HG03025 (cell line): Measurements from ENCODE around the gene ZBED2.
"Not testable (repeated sequence)": the region's sequence is repeated elsewhere in the genome, so short reads cannot be mapped to it uniquely, and the experiment has no call there.

Experiments
- ATAC-seq: cut with Tn5 transposase; IDR thresholded peaks from one replicate; pipeline ENCODE4 v1.9.1; 2021; ENCODE audit warnings: mild to moderate bottlenecking, moderate library complexity; ENCODE audit not compliant: unreplicated experiment, low FRiP score

Gene ZBED2

GRCh38 chr3:111595232-111595631 lies at the start of gene ZBED2:
Gene ZBED2, minus strand, starts transcription at chr3:111595346. Its CDS starts 1,145 bp downstream, at chr3:111594201.
- no peak for ATAC-seq

- no peak for ATAC-seq
Measured at GRCh38 chr3:111639316-111639715, 44.2 kb upstream of the ZBED2 start.

GRCh38 chr3:111636366-111636885 lies 41.3 kb upstream of the ZBED2 start:
- no peak for ATAC-seq

GRCh38 chr3:111635403-111635802 lies 40.3 kb upstream of the ZBED2 start:
- no peak for ATAC-seq

GRCh38 chr3:111630638-111631037 lies 35.5 kb upstream of the ZBED2 start:
- ATAC-seq = not testable (repeated sequence)

GRCh38 chr3:111629018-111629417 lies 33.9 kb upstream of the ZBED2 start:
- ATAC-seq = not testable (repeated sequence)

GRCh38 chr3:111627092-111627491 lies 31.9 kb upstream of the ZBED2 start:
- ATAC-seq = no peak

- ATAC-seq = no peak
Measured at GRCh38 chr3:111621535-111621934, 26.4 kb upstream of the ZBED2 start.

- no peak for ATAC-seq
Measured at GRCh38 chr3:111619833-111620232, 24.7 kb upstream of the ZBED2 start.

GRCh38 chr3:111618945-111619344 lies 23.8 kb upstream of the ZBED2 start:
- ATAC-seq = no peak

- ATAC-seq = no peak
Measured at GRCh38 chr3:111617912-111618601, 22.9 kb upstream of the ZBED2 start.

- no peak for ATAC-seq
Measured at GRCh38 chr3:111617406-111617805, 22.3 kb upstream of the ZBED2 start.

GRCh38 chr3:111616417-111617105 lies 21.4 kb upstream of the ZBED2 start:
- peak; percentile 68 for ATAC-seq

GRCh38 chr3:111615880-111616279 lies 20.7 kb upstream of the ZBED2 start:
- no peak for ATAC-seq

GRCh38 chr3:111613294-111613693 lies 18.1 kb upstream of the ZBED2 start:
- no peak for ATAC-seq

- ATAC-seq = no peak
Measured at GRCh38 chr3:111610612-111611054, 15.5 kb upstream of the ZBED2 start.

GRCh38 chr3:111610189-111610588 lies 15.0 kb upstream of the ZBED2 start:
- peak; percentile 91 for ATAC-seq

GRCh38 chr3:111609700-111610099 lies 14.6 kb upstream of the ZBED2 start:
- no peak for ATAC-seq

- ATAC-seq = no peak
Measured at GRCh38 chr3:111608383-111608782, 13.2 kb upstream of the ZBED2 start.

- no peak for ATAC-seq
Measured at GRCh38 chr3:111607240-111607920, 12.2 kb upstream of the ZBED2 start.

GRCh38 chr3:111605493-111605892 lies 10.3 kb upstream of the ZBED2 start:
- ATAC-seq = no peak
